GM12873 (cell line): Measurements from ENCODE around the gene PRMT7.

Source experiments
- TF ChIP-seq, protein P1 (sequence below): IDR thresholded peaks from 2 replicates; pipeline ENCODE4 v1.5.1; 2012; ENCODE audit warnings: low read depth, mild to moderate bottlenecking, moderate library complexity, low read length, control low read depth; ENCODE audit not compliant: insufficient read depth; ENCODE audit errors: missing control alignments

PRMT7 gene

DNA sequence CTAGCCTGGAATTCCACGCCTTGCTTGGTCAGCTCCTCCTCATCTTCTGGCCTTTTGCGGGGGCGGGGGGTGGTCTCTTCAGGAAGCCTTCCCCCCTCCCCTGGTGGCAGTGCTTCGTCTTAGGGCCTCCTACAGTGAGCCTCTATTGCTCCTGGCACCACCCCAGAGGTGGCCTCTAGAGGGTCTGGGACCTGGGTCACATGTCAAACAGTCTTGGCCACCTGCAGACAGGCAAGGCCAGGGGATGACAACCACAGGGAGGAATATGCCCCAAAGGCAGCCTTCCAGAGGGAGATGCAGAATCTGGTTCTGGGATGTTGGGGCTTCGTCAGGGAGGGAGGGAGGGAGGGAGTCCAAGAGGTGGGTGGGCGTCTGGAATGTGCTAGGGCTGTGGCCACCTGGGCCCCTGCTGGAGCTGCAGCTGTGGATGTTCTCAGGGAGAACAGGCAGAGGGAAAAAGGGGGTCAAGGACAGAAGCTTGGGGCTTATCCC is 86.9 kb downstream of the PRMT7 start:
- TF ChIP-seq, protein P1, sequence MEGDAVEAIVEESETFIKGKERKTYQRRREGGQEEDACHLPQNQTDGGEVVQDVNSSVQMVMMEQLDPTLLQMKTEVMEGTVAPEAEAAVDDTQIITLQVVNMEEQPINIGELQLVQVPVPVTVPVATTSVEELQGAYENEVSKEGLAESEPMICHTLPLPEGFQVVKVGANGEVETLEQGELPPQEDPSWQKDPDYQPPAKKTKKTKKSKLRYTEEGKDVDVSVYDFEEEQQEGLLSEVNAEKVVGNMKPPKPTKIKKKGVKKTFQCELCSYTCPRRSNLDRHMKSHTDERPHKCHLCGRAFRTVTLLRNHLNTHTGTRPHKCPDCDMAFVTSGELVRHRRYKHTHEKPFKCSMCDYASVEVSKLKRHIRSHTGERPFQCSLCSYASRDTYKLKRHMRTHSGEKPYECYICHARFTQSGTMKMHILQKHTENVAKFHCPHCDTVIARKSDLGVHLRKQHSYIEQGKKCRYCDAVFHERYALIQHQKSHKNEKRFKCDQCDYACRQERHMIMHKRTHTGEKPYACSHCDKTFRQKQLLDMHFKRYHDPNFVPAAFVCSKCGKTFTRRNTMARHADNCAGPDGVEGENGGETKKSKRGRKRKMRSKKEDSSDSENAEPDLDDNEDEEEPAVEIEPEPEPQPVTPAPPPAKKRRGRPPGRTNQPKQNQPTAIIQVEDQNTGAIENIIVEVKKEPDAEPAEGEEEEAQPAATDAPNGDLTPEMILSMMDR = no peak

DNA sequence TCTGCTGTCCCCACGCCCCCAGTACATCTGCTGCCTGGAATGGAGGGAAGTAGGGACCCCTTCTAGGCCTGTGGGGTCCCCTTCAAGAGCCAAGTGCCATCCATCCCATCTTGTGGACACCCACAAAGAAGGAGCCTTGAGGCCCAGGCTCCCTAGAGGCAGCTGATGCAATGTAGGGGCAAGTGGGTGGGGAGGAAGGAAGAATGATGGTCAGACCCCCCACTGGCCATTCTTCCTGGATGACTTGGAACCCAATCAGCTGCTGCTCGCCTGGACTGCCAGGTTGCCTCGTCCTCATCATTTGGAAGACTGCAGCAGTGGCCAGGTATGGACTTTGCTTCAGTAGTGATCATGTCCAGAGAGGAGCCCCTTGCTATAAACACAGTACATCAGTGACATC is 88.6 kb downstream of the PRMT7 start:
- TF ChIP-seq, protein P1 = no peak

DNA sequence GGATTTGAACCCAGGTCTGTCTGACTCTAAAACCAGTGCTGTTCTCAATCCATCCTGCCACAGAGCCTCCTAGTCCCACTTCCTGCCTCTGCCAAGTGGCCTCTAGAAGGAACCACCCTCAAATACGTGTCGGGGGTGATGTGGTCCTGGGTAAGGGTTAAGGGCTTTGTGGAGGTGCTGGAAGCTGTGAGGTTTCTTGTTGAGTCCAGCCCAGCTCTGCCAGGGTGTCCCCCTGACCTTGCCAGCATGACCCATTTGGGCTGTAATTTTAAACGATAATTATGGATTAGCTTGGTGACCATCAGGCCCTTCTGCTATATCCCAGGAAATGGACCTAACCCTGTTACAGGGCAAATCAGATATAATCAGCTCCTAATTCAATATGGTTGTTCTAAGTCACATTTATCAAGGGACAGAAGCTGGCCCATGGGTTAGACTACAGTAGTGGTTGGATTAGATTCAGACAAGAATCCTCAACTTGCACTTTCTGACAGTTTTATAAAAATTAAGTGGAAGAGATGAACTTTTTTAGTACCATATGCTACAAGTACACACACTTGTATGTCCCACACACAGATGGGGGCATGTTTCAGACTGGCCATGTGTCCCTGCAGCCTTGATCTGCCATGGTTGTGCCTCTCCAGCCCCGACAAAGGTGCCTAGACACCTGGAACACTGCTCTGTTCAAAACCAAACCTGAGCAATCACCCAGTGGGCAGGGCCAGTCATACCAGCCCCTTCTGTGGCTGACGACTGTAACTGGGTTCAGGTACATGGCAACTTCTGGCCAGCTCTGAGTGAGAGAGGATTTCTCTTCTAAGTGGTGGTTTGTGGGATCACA is 89.5 kb downstream of the PRMT7 start:
- TF ChIP-seq, protein P1 = no peak

DNA sequence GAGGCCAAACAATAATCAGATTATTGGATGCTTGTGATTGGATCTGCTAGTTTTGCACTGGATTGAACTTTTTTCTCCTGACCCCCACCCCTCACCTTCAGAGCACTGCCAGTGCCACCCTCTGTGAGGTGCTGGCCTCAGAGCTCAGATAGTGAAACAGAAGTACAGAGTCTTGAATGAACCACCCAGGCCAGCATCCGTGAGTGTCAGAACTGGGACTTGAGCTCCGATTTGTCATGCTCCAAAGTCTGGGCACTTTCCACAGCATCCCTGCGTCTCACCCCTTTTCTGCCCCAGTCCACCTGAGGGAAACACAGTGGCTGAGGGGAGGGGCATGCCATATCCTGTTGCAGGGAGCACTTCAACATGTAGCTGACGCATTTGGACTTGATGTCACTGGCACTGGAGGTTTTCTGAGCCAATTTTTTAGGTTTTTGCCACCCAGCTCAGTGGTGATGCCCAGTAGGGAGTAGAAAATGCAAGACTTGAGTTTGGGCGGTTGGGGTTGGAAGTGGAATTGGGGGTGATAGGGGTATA is 90.2 kb downstream of the PRMT7 start:
- TF ChIP-seq, protein P1 = no peak

DNA sequence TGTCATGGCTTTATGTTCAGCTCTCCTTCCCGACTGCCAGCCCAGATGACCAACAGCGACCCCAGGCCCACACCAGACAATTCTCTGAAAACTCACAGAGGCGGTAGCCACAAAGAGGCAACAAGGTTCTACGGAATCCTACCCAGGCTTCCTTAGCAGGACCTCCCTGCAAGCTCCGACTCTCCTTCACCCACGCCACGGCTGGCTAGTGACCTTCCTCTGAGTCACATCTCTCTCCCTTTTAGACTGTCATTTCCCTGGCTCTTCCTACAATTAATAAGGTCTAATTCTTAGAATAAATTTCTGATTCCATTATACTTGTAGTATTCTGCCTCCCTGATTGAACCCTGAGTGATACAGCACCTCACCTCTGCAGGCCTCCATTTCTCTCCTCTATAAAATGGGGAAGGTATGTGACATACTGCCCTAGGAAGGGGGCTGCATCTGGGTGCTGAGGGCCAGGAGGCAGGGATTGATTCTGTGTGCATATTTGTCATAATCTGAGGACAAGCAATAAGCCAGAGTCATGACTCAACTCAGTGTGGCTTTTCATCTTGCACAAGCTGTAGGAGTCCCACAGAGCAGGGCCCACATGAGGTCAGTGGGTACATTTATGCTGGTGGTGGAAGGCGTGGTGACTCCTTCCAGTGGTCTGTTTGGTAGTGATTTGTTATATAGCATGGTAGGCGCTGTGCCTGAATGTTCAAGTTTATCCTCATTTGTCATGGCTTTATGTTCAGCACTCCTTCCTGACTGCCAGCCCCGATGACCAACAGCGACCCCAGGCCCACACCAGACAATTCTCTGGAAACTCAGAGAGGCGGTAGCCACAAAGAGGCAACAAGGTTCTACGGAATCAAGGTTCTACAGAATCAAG is 91.3 kb downstream of the PRMT7 start:
- TF ChIP-seq, protein P1 = no peak

DNA sequence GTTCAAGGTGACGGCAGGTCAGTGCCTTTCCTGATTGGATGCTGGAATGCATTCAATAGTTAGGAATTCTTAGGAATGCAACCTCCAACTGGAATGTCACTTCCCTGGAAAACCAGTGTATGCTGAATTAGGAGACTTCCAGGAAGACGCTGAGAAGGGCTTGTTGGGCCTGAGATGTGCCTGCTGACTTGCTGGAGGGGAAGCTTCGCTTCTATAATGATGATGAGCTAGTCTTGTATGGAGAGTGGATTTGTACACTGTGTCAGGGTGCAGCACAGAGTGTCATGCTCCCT is 91.9 kb downstream of the PRMT7 start:
- TF ChIP-seq, protein P1 = no peak

DNA sequence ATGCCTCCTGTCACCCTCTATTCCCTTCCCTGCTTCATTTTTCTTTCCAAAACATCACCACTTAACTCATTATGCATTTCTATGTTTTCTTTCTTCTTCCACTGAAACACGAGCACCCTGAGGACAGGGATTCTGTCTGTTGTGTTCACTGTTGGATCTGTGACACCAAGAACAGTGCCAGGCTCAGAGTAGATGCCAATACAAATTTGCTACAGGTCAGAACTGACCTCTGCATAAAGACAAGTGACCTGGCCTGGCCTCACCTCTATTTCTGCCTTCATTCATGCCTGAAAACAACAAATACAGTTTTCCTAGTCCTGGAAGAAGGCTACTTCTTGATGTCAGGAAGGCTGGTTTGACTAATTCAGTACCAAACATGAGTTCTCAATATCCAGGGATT is 92.4 kb downstream of the PRMT7 start:
- TF ChIP-seq, protein P1 = no peak
